LNCAP (cell line): ENCODE measurements around the gene TRIM63.

ENCODE experiments used
- TF ChIP-seq, protein P1 (sequence below): fragments of 450-650 bp; IDR thresholded peaks from 2 replicates; pipeline ENCODE4 v1.5.1; 2017; ENCODE audit warnings: mild to moderate bottlenecking

The TRIM63 gene

GRCh38 chr1:26102526-26102925 is 35.1 kb upstream of the TRIM63 start:
- TF ChIP-seq, protein P1, sequence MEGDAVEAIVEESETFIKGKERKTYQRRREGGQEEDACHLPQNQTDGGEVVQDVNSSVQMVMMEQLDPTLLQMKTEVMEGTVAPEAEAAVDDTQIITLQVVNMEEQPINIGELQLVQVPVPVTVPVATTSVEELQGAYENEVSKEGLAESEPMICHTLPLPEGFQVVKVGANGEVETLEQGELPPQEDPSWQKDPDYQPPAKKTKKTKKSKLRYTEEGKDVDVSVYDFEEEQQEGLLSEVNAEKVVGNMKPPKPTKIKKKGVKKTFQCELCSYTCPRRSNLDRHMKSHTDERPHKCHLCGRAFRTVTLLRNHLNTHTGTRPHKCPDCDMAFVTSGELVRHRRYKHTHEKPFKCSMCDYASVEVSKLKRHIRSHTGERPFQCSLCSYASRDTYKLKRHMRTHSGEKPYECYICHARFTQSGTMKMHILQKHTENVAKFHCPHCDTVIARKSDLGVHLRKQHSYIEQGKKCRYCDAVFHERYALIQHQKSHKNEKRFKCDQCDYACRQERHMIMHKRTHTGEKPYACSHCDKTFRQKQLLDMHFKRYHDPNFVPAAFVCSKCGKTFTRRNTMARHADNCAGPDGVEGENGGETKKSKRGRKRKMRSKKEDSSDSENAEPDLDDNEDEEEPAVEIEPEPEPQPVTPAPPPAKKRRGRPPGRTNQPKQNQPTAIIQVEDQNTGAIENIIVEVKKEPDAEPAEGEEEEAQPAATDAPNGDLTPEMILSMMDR, result no peak

- TF ChIP-seq, protein P1, result no peak
Measured at GRCh38 chr1:26102119-26102518, 34.7 kb upstream of the TRIM63 start.

- TF ChIP-seq, protein P1, result no peak
Measured at GRCh38 chr1:26099780-26100179, 32.4 kb upstream of the TRIM63 start.

DNA sequence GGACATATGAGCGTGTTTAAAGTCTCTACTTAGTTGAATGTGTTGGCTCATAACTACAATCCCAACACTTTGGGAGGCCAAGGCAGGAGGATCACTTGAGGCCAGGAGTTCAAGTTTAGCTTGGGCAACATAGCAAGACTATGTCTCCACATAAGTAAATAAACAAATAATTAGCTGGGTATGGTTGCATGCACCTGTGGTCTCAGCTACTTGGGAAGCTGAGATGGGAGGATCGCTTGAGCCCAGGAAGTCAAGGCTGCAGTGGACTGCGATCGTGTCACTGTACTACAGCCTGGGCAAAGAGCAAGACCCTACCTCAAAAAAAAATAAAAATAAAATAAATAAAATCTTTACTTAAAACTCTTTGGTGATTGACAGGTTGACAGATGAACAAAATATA is 31.2 kb upstream of the TRIM63 start:
- TF ChIP-seq, protein P1, result no peak

GRCh38 chr1:26097696-26098095 is 30.3 kb upstream of the TRIM63 start:
- TF ChIP-seq, protein P1, result no peak

DNA sequence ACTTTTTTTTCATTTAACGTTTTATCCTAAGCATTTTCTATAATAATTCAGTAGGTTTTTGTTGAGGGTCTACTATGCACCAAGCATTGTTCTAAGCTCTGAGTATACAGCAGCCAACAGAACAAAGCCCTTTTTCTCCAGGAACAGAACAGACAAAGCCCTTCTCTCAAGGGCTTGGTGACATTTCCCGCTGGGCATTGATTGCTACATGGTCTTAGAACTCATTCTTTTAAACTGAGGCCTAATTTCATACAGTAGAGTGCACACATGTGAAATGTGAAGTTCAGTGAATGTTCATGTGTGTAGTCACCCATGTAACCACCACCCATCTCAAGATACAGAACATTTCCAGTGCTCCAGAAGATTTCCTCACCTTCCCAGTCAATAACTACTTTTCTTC is 29.0 kb upstream of the TRIM63 start:
- TF ChIP-seq, protein P1, result no peak

DNA sequence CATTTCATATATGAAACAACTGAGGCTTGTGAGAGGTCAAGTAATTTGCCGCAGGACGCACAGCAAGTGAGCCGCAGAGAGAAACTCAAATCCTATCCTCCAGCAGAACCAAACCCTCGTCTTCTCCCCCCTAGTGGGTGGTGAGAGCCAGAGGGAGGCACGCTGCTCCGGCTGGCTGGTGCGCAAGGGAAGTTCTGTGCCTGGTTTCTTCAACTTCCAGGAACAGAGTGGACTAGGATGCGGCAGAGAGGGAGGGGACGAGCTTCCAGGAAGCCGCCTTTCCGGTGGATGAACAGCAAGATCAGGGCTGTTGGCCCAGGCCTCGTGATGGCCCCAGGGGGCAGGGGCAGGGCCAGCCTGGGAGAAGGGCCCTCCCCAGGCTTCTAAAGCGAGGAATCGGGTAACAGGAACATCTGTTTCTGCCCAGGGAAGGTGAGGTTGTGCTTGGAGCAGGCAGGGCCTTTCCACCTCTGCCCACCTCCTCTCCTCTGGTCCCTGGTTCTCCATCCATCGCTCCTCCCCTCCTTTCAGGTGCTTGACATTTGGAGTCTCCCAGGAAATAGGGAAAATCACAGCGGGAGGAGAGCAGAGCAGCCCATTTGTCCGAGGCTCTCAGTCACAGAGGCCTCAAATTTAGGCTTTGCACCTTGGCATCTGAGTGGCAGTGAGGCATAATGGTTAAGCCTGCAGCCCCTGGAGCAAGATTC is 27.4 kb upstream of the TRIM63 start:
- TF ChIP-seq, protein P1, result no peak
